HepG2 (cell line): ENCODE measurements around the gene MRPL20. TPM values are rescaled to one million over a fixed set of nuclear protein-coding genes. Genes with fewer than 3 reads are reported as not detected.

Experiments used
- ATAC-seq: fragments of 200-7000 bp; cut with Tn5 transposase; 3 replicates; pipeline ENCODE4 v1.9.1; 2020; ENCODE audit warnings: mild to moderate bottlenecking, moderate library complexity
- BruUV-seq: library from RNA; stranded (reverse); fragments of 400-500 nt; replicated peaks from 2 replicates; lab custom pipeline; 2021; lab: Mats Ljungman, UMichigan
- CTCF ChIA-PET: fragments of 300-600 bp; formaldehyde crosslinking; extraction: SDS; loops from one replicate; lab custom pipeline; 2021; ENCODE audit warnings: low total read pairs, inconsistent platforms, low intra/inter-chr PET ratio; lab: Yijun Ruan, JAX
- POLR2A ChIA-PET: fragments of 350-600 bp; sonication (Branson Sonifier 250); formaldehyde crosslinking; loops from one replicate; lab custom pipeline; 2020; ENCODE audit warnings: antibody characterized with exemption, inconsistent platforms; lab: Yijun Ruan, JAX
- DNase-seq: peaks from one replicate; pipeline ENCODE4 v3.0.0-alpha.2; 2015; ENCODE audit warnings: low spot score
- FAIRE-seq: peaks from 3 replicates; lab custom pipeline; 2011; peaks lifted over from hg19 to GRCh38; lab: Jason Lieb, UNC
- H2AFZ ChIP-seq: one replicate; pipeline ENCODE4 v1.6.1; 2011; ENCODE audit warnings: low read length, inconsistent platforms
- H3K27ac ChIP-seq: fragments of 300-600 bp; 3 replicates; pipeline ENCODE4 v1.8.0; 2011; ENCODE audit warnings: mixed run types, mild to moderate bottlenecking, mixed read lengths, low read length, inconsistent platforms; ENCODE audit not compliant: insufficient read depth; ENCODE audit errors: extremely low read length
- H3K27me3 ChIP-seq, 2 experiments: fragments of 200-600 bp in 1 of 2; 2 replicates in 1 of 2; 3 replicates in 1 of 2; pipeline versions ENCODE4 v1.6.0 to v1.8.0; 2011; ENCODE audit warnings: low read length in 2 of 2, mild to moderate bottlenecking in 2 of 2, moderate library complexity in 2 of 2, inconsistent platforms in 1 of 2; ENCODE audit not compliant: insufficient read depth in 2 of 2, control insufficient read depth in 1 of 2
- H3K36me3 ChIP-seq, 2 experiments: fragments of 200-600 bp in 1 of 2; replicated peaks in 1 of 2; 2 replicates in 1 of 2; 3 replicates in 1 of 2; pipeline versions ENCODE4 v1.5.1 to v1.8.0; 2011; ENCODE audit warnings: low read length in 2 of 2, inconsistent platforms in 1 of 2; ENCODE audit not compliant: insufficient read depth in 2 of 2, control insufficient read depth in 1 of 2
- H3K4me1 ChIP-seq: 2 replicates; pipeline ENCODE4 v1.5.1; 2012; ENCODE audit warnings: low read length, inconsistent platforms; ENCODE audit not compliant: insufficient read depth
- H3K4me2 ChIP-seq: 2 replicates; pipeline ENCODE4 v1.6.0; 2011; ENCODE audit warnings: low read depth, low read length, inconsistent platforms
- H3K4me3 ChIP-seq, 3 experiments: fragments of 200-600 bp in 1 of 3; sonication (generic), shearing (Covaris generic) in 1 of 3; replicated peaks in 1 of 3; 2 replicates each; pipeline ENCODE4 v1.5.1; 2011 to 2016; ENCODE audit warnings: low read length in 3 of 3, inconsistent platforms in 2 of 3, low read depth in 2 of 3, mild to moderate bottlenecking in 2 of 3, control low read depth in 1 of 3, mixed read lengths in 1 of 3; ENCODE audit not compliant: insufficient read depth in 1 of 3
- H3K79me2 ChIP-seq: one replicate; pipeline ENCODE4 v1.6.1; 2011; ENCODE audit warnings: low read length, inconsistent platforms; ENCODE audit not compliant: insufficient read depth
- H3K9ac ChIP-seq: 2 replicates; pipeline ENCODE4 v1.6.0; 2011; ENCODE audit warnings: mild to moderate bottlenecking, low read depth, low read length, inconsistent platforms; ENCODE audit not compliant: insufficient read depth
- H3K9me3 ChIP-seq: 2 replicates; pipeline ENCODE4 v1.5.1; 2012; ENCODE audit warnings: mild to moderate bottlenecking, low read length
- H4K20me1 ChIP-seq: 2 replicates; pipeline ENCODE4 v1.6.0; 2011; ENCODE audit warnings: inconsistent platforms, mild to moderate bottlenecking, low read length, moderate library complexity; ENCODE audit not compliant: insufficient read depth
- ATF1 ChIP-seq: IDR thresholded peaks from 2 replicates; pipeline ENCODE4 v1.6.1; 2016; ENCODE audit warnings: mild to moderate bottlenecking, control low read depth
- CEBPB ChIP-seq: IDR thresholded peaks from 2 replicates; pipeline ENCODE4 v1.6.1; 2011; ENCODE audit warnings: low read depth, low read length, improper control_type of control experiment, borderline replicate concordance
- CREB1 ChIP-seq, 2 experiments: fragments of 450-650 bp in 1 of 2; IDR thresholded peaks; 2 replicates each; pipeline ENCODE4 v1.6.1; 2016 to 2017; ENCODE audit warnings: control low read depth in 1 of 2, mild to moderate bottlenecking in 1 of 2, missing compliant biosample characterization in 1 of 2, missing genetic modification characterization in 1 of 2
- KMT2B ChIP-seq: IDR thresholded peaks from 2 replicates; pipeline ENCODE4 v1.6.1; 2016; ENCODE audit warnings: missing genetic modification reagents, missing compliant biosample characterization
- REL ChIP-seq: sonication (generic); formaldehyde crosslinking; conservative IDR thresholded peaks from 2 replicates; pipeline ENCODE4 v1.8.0; 2022; ENCODE audit warnings: mild to moderate bottlenecking, missing genetic modification reagents, moderate library complexity
- RFXAP ChIP-seq: sonication (generic); formaldehyde crosslinking; IDR thresholded peaks from 2 replicates; pipeline ENCODE4 v1.4.0; 2020; ENCODE audit warnings: missing genetic modification reagents, borderline replicate concordance
- SNRNP70 ChIP-seq: fragments of 200-400 bp; formaldehyde crosslinking; IDR thresholded peaks from 2 replicates; pipeline ENCODE4 v1.6.1; 2017; ENCODE audit warnings: mild to moderate bottlenecking, low read depth, low read length, moderate library complexity
- TCF7 ChIP-seq: sonication (generic); IDR thresholded peaks from 2 replicates; pipeline ENCODE4 v1.6.1; 2016; ENCODE audit warnings: antibody characterized with exemption, low read depth
- YEATS2 ChIP-seq: sonication (generic); formaldehyde crosslinking; IDR thresholded peaks from 2 replicates; pipeline ENCODE4 v1.4.0; 2020; ENCODE audit warnings: missing genetic modification reagents, borderline replicate concordance
- ZFP82 ChIP-seq: sonication (generic); formaldehyde crosslinking; IDR thresholded peaks from 2 replicates; pipeline ENCODE4 v1.5.1; 2020; ENCODE audit warnings: mild to moderate bottlenecking, missing genetic modification reagents, borderline replicate concordance
- ZNF121 ChIP-seq: sonication (generic); formaldehyde crosslinking; IDR thresholded peaks from 2 replicates; pipeline ENCODE4 v1.5.0; 2020; ENCODE audit warnings: mild to moderate bottlenecking, missing genetic modification reagents
- ZNF235 ChIP-seq: sonication (generic); formaldehyde crosslinking; IDR thresholded peaks from 2 replicates; pipeline ENCODE4 v1.8.1; 2023; ENCODE audit warnings: mild to moderate bottlenecking, missing genetic modification reagents, borderline replicate concordance
- ZNF781 ChIP-seq: sonication (generic); formaldehyde crosslinking; IDR thresholded peaks from 2 replicates; pipeline ENCODE4 v1.5.1; 2020; ENCODE audit warnings: borderline replicate concordance, mild to moderate bottlenecking, missing genetic modification reagents; ENCODE audit errors: not compliant biosample characterization
- WGBS: methylation state at CpG from one replicate; pipeline ENCODE4 v1.1.6; 2017; ENCODE audit warnings: low lambda C conversion rate; 5-methylcytosine and 5-hydroxymethylcytosine counted together
- in situ Hi-C: cut with HindIII; loops from 2 replicates; pipeline ENCODE4 v1.10.0; 2017; ENCODE audit warnings: low pct_unique_long_range_greater_than_20kb; ENCODE audit not compliant: extremely low pct_ligation_motif_present
- intact Hi-C: fragments of 100-400 bp; cut with micrococcal nuclease; formaldehyde crosslinking; loops from one replicate; pipeline ENCODE4 v1.10.0; 2022; ENCODE audit not compliant: unreplicated experiment
- polyA plus RNA-seq, 8 experiments: library from polyadenylated mRNA; depleted of rRNA in 3 of 8; stranded (reverse) in 7 of 8; unstranded in 1 of 8; fragments of >200 nt; fragmentation: Illumina TruSeq in 4 of 8; extraction: Trizol in 4 of 8; gene quantifications; 2 replicates each; pipeline versions ENCODE4 v1.2.1 to v1.2.3, GENCODE V29; 2011 to 2016; ENCODE audit warnings: low read depth in 4 of 8, missing spikeins in 1 of 8, mixed read lengths in 1 of 8; ENCODE audit not compliant: insufficient read depth in 1 of 8
- total RNA-seq, 5 experiments: library from RNA; depleted of rRNA; stranded (reverse); fragments of >200 nt; fragmentation: Illumina TruSeq; extraction: Trizol; gene quantifications; 2 replicates each; pipeline ENCODE4 v1.2.3, GENCODE V29; 2016; ENCODE audit warnings: low read depth in 1 of 5
- TF ChIP-seq, protein P1 (sequence below): sonication (generic); formaldehyde crosslinking; IDR thresholded peaks from 2 replicates; pipeline ENCODE4 v1.8.1; 2022; ENCODE audit warnings: mild to moderate bottlenecking, missing genetic modification reagents
- TF ChIP-seq, protein P2 (sequence below): sonication (generic); formaldehyde crosslinking; conservative IDR thresholded peaks from 2 replicates; pipeline ENCODE4 v1.4.0; 2020; ENCODE audit warnings: missing genetic modification reagents
- TF ChIP-seq, protein P3 (sequence below): sonication (generic); formaldehyde crosslinking; IDR thresholded peaks from 2 replicates; pipeline ENCODE4 v1.8.0; 2022; ENCODE audit warnings: low read depth, missing genetic modification reagents
- TF ChIP-seq, protein P4 (sequence below): sonication (generic); formaldehyde crosslinking; IDR thresholded peaks from 2 replicates; pipeline ENCODE4 v1.5.1; 2020; ENCODE audit warnings: missing genetic modification reagents, mild to moderate bottlenecking, borderline replicate concordance

Gene MRPL20
- total and polyA plus RNA-seq, 2 of the 13 experiments (the other 11 are each of a cell fraction or from before 2014, with no cell fraction given): 59.2 to 127 TPM

DNA sequence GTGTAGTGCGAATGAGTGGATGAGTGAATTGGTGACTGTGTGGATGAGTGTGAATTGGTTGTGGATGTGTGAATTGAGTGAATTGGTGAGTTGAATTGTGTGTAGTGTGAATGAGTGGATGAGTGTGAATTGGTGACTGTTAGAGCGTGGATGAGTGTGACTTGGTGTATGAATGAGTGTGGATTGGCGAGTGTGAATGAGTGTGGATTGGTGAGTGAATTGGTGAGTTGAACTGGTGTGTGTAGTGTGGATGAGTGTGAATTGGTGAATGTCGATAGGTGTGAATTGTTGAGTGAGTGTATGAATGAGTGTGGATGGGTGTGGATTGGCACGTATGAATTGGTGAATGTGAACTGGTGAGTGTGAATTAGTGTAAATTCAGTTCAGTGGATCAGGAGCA, 39.8 kb downstream of the MRPL20 start:
- Histone ChIP-seq H3K9me3 (no peaks in the 10 kb centered on the region), H3K9ac (no peak overlapping the region), H4K20me1 (no peaks in the 10 kb centered on the region), H2AFZ (no peak overlapping the region), H3K4me2 (no peak overlapping the region), H3K4me1 (peaks cover 12% of the 10 kb centered on the region), H3K36me3 (peaks cover 0 to 1% of the 10 kb centered on the region in 2 experiments; a peak in 1 of 5 replicates), H3K27ac (no peak overlapping the region), H3K27me3 (no peaks in the 10 kb centered on the region), H3K4me3 (no peak overlapping the region), H3K79me2 (peaks cover 2% of the 10 kb centered on the region)
- DNase-seq (no peak), FAIRE-seq (no peak), ATAC-seq (no peak)
- CTCF ChIA-PET: no interaction called here
- in situ Hi-C loops: no loop called here
- no TSS peak for BruUV-seq
- intact Hi-C loops: no loop called here
- WGBS: 79% methylated on average over 5 of the region's 5 CpGs
- POLR2A ChIA-PET: no interaction called here
- TF ChIP-seq ZNF781 (no peak), CREB1 (IDR thresholded peaks at IDR 0.05) (no peak), CREB1 (CRISPR knock-in tag; IDR thresholded peaks at IDR 0.05) (no peak), REL (CRISPR knock-in tag) (no peak), ZNF121 (CRISPR knock-in tag) (no peak), KMT2B (CRISPR knock-in tag) (no peak), YEATS2 (CRISPR knock-in tag) (no peak), ZFP82 (no peak), TCF7 (no peak), CEBPB (no peak), RFXAP (CRISPR knock-in tag) (no peak), ZNF235 (no peak), SNRNP70 (no peak), ATF1 (no peak)
- TF ChIP-seq, protein P1, sequence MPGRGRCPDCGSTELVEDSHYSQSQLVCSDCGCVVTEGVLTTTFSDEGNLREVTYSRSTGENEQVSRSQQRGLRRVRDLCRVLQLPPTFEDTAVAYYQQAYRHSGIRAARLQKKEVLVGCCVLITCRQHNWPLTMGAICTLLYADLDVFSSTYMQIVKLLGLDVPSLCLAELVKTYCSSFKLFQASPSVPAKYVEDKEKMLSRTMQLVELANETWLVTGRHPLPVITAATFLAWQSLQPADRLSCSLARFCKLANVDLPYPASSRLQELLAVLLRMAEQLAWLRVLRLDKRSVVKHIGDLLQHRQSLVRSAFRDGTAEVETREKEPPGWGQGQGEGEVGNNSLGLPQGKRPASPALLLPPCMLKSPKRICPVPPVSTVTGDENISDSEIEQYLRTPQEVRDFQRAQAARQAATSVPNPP (CRISPR knock-in tag): no peak
- TF ChIP-seq, protein P2, sequence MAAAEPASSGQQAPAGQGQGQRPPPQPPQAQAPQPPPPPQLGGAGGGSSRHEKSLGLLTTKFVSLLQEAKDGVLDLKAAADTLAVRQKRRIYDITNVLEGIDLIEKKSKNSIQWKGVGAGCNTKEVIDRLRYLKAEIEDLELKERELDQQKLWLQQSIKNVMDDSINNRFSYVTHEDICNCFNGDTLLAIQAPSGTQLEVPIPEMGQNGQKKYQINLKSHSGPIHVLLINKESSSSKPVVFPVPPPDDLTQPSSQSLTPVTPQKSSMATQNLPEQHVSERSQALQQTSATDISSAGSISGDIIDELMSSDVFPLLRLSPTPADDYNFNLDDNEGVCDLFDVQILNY: no peak
- TF ChIP-seq, protein P3, sequence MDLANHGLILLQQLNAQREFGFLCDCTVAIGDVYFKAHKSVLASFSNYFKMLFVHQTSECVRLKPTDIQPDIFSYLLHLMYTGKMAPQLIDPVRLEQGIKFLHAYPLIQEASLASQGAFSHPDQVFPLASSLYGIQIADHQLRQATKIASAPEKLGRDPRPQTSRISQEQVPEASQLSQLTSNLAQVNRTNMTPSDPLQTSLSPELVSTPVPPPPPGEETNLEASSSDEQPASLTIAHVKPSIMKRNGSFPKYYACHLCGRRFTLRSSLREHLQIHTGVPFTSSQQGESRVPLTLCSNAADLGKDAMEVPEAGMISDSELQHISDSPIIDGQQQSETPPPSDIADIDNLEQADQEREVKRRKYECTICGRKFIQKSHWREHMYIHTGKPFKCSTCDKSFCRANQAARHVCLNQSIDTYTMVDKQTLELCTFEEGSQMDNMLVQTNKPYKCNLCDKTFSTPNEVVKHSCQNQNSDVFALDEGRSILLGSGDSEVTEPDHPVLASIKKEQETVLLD: no peak
- TF ChIP-seq, protein P4, sequence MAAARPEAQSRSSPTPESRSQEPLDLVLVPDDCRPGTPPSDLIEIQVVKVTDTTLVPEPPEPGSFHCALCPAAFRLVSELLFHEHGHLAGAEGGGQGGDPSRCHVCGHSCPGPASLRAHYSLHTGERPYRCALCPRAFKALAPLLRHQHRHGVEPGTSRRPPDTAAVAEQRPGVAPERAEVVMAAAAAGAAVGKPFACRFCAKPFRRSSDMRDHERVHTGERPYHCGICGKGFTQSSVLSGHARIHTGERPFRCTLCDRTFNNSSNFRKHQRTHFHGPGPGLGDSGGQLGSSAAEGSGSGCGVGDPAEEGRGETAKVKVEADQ (CRISPR knock-in tag): no peak
